ENCODE measurements around the gene LCN12.

GRCh38 chr9:136922540-136922939, 29.5 kb upstream of the LCN12 start:
- TF ChIP-seq CTCF (IDR thresholded peaks at IDR 0.05): no peak
- TF ChIP-seq POLR2A (IDR thresholded peaks at IDR 0.05): no peak

All from Peyer's patch (tissue), 4 donors.